HepG2 (cell line): Measurements from ENCODE around the gene STX10. TPM values are rescaled to one million over a fixed set of nuclear protein-coding genes. Genes with fewer than 3 reads are reported as not detected.

Source experiments
- ATAC-seq: fragments of 200-7000 bp; cut with Tn5 transposase; 3 replicates; pipeline ENCODE4 v1.9.1; 2020; ENCODE audit warnings: mild to moderate bottlenecking, moderate library complexity
- BruUV-seq: library from RNA; stranded (reverse); fragments of 400-500 nt; replicated peaks from 2 replicates; lab custom pipeline; 2021; lab: Mats Ljungman, UMichigan
- CTCF ChIA-PET: fragments of 300-600 bp; formaldehyde crosslinking; extraction: SDS; loops from one replicate; lab custom pipeline; 2021; ENCODE audit warnings: low total read pairs, inconsistent platforms, low intra/inter-chr PET ratio; lab: Yijun Ruan, JAX
- POLR2A ChIA-PET: fragments of 350-600 bp; sonication (Branson Sonifier 250); formaldehyde crosslinking; loops from one replicate; lab custom pipeline; 2020; ENCODE audit warnings: antibody characterized with exemption, inconsistent platforms; lab: Yijun Ruan, JAX
- DNase-seq: peaks from one replicate; pipeline ENCODE4 v3.0.0-alpha.2; 2015; ENCODE audit warnings: low spot score
- FAIRE-seq: peaks from 3 replicates; lab custom pipeline; 2011; peaks lifted over from hg19 to GRCh38; lab: Jason Lieb, UNC
- H2AFZ ChIP-seq: one replicate; pipeline ENCODE4 v1.6.1; 2011; ENCODE audit warnings: low read length, inconsistent platforms
- H3K27ac ChIP-seq: fragments of 300-600 bp; 3 replicates; pipeline ENCODE4 v1.8.0; 2011; ENCODE audit warnings: mixed run types, mild to moderate bottlenecking, mixed read lengths, low read length, inconsistent platforms; ENCODE audit not compliant: insufficient read depth; ENCODE audit errors: extremely low read length
- H3K27me3 ChIP-seq, 2 experiments: fragments of 200-600 bp in 1 of 2; 2 replicates in 1 of 2; 3 replicates in 1 of 2; pipeline versions ENCODE4 v1.6.0 to v1.8.0; 2011; ENCODE audit warnings: low read length in 2 of 2, mild to moderate bottlenecking in 2 of 2, moderate library complexity in 2 of 2, inconsistent platforms in 1 of 2; ENCODE audit not compliant: insufficient read depth in 2 of 2, control insufficient read depth in 1 of 2
- H3K36me3 ChIP-seq, 2 experiments: fragments of 200-600 bp in 1 of 2; replicated peaks in 1 of 2; 2 replicates in 1 of 2; 3 replicates in 1 of 2; pipeline versions ENCODE4 v1.5.1 to v1.8.0; 2011; ENCODE audit warnings: low read length in 2 of 2, inconsistent platforms in 1 of 2; ENCODE audit not compliant: insufficient read depth in 2 of 2, control insufficient read depth in 1 of 2
- H3K4me1 ChIP-seq: 2 replicates; pipeline ENCODE4 v1.5.1; 2012; ENCODE audit warnings: low read length, inconsistent platforms; ENCODE audit not compliant: insufficient read depth
- H3K4me2 ChIP-seq: 2 replicates; pipeline ENCODE4 v1.6.0; 2011; ENCODE audit warnings: low read depth, low read length, inconsistent platforms
- H3K4me3 ChIP-seq, 3 experiments: fragments of 200-600 bp in 1 of 3; sonication (generic), shearing (Covaris generic) in 1 of 3; replicated peaks in 1 of 3; 2 replicates each; pipeline ENCODE4 v1.5.1; 2011 to 2016; ENCODE audit warnings: low read length in 3 of 3, inconsistent platforms in 2 of 3, low read depth in 2 of 3, mild to moderate bottlenecking in 2 of 3, control low read depth in 1 of 3, mixed read lengths in 1 of 3; ENCODE audit not compliant: insufficient read depth in 1 of 3
- H3K79me2 ChIP-seq: one replicate; pipeline ENCODE4 v1.6.1; 2011; ENCODE audit warnings: low read length, inconsistent platforms; ENCODE audit not compliant: insufficient read depth
- H3K9ac ChIP-seq: 2 replicates; pipeline ENCODE4 v1.6.0; 2011; ENCODE audit warnings: mild to moderate bottlenecking, low read depth, low read length, inconsistent platforms; ENCODE audit not compliant: insufficient read depth
- H3K9me3 ChIP-seq: 2 replicates; pipeline ENCODE4 v1.5.1; 2012; ENCODE audit warnings: mild to moderate bottlenecking, low read length
- H4K20me1 ChIP-seq: 2 replicates; pipeline ENCODE4 v1.6.0; 2011; ENCODE audit warnings: inconsistent platforms, mild to moderate bottlenecking, low read length, moderate library complexity; ENCODE audit not compliant: insufficient read depth
- CHD4 ChIP-seq: fragments of 200-600 bp; sonication (generic); IDR thresholded peaks from 2 replicates; pipeline ENCODE4 v1.7.0; 2017; ENCODE audit warnings: mild to moderate bottlenecking, low read length, borderline replicate concordance
- HDAC1 ChIP-seq: sonication (generic); formaldehyde crosslinking; IDR thresholded peaks from 2 replicates; pipeline ENCODE4 v1.5.1; 2020; ENCODE audit warnings: mild to moderate bottlenecking, missing genetic modification reagents
- MAFF ChIP-seq: IDR thresholded peaks from 2 replicates; pipeline ENCODE4 v1.6.1; 2011; ENCODE audit warnings: low read depth, low read length, improper control_type of control experiment
- SUZ12 ChIP-seq: fragments of 150-350 bp; IDR thresholded peaks from 2 replicates; pipeline ENCODE4 v1.6.1; 2014; ENCODE audit warnings: low read depth, low read length
- ZBTB14 ChIP-seq: sonication (generic); formaldehyde crosslinking; IDR thresholded peaks from 2 replicates; pipeline ENCODE4 v1.4.0; 2020; ENCODE audit warnings: missing genetic modification reagents
- ZNF343 ChIP-seq: sonication (generic); formaldehyde crosslinking; IDR thresholded peaks from 2 replicates; pipeline ENCODE4 v1.4.0; 2020; ENCODE audit warnings: mild to moderate bottlenecking, missing genetic modification reagents
- ZNF407 ChIP-seq: sonication (generic); formaldehyde crosslinking; IDR thresholded peaks from one replicate; pipeline ENCODE4 v1.5.1; 2020; ENCODE audit warnings: mild to moderate bottlenecking, missing genetic modification reagents; ENCODE audit errors: not compliant biosample characterization
- ZNF841 ChIP-seq: sonication (generic); formaldehyde crosslinking; IDR thresholded peaks from 2 replicates; pipeline ENCODE4 v1.8.1; 2023; ENCODE audit warnings: missing genetic modification reagents, borderline replicate concordance
- WGBS: methylation state at CpG from one replicate; pipeline ENCODE4 v1.1.6; 2017; ENCODE audit warnings: low lambda C conversion rate; 5-methylcytosine and 5-hydroxymethylcytosine counted together
- in situ Hi-C: cut with HindIII; loops from 2 replicates; pipeline ENCODE4 v1.10.0; 2017; ENCODE audit warnings: low pct_unique_long_range_greater_than_20kb; ENCODE audit not compliant: extremely low pct_ligation_motif_present
- intact Hi-C: fragments of 100-400 bp; cut with micrococcal nuclease; formaldehyde crosslinking; loops from one replicate; pipeline ENCODE4 v1.10.0; 2022; ENCODE audit not compliant: unreplicated experiment
- polyA plus RNA-seq, 8 experiments: library from polyadenylated mRNA; depleted of rRNA in 3 of 8; stranded (reverse) in 7 of 8; unstranded in 1 of 8; fragments of >200 nt; fragmentation: Illumina TruSeq in 4 of 8; extraction: Trizol in 4 of 8; gene quantifications; 2 replicates each; pipeline versions ENCODE4 v1.2.1 to v1.2.3, GENCODE V29; 2011 to 2016; ENCODE audit warnings: low read depth in 4 of 8, missing spikeins in 1 of 8, mixed read lengths in 1 of 8; ENCODE audit not compliant: insufficient read depth in 1 of 8
- total RNA-seq, 5 experiments: library from RNA; depleted of rRNA; stranded (reverse); fragments of >200 nt; fragmentation: Illumina TruSeq; extraction: Trizol; gene quantifications; 2 replicates each; pipeline ENCODE4 v1.2.3, GENCODE V29; 2016; ENCODE audit warnings: low read depth in 1 of 5

The STX10 gene
- total and polyA plus RNA-seq, 2 of the 13 experiments (the other 11 are each of a cell fraction or from before 2014, with no cell fraction given) = 47.9 to 66.4 TPM

GRCh38 chr19:13129384-13129783 lies 20.8 kb downstream of the STX10 start:
- no TSS peak for BruUV-seq
- in situ Hi-C loops = no loop called here
- peaks cover 3 to 30% of the 10 kb centered on the region in 2 experiments; a peak in 4 of 5 replicates for H3K36me3 ChIP-seq

GRCh38 chr19:13128583-13128982 lies 21.6 kb downstream of the STX10 start:
- ATAC-seq (peak; percentile 96), FAIRE-seq (peak; percentile 94), DNase-seq (peak; percentile 93)
- H3K4me2 ChIP-seq = peak overlapping the region; percentile 69
- H3K36me3 ChIP-seq = peaks cover 4 to 29% of the 10 kb centered on the region in 2 experiments; a peak in 4 of 5 replicates
- ChIA-PET CTCF (no interaction called here), POLR2A (interaction anchor here (1.2 to 2.7 kb wide), 8 partner anchors 9 to 182 kb away, joined by 3 to 13 read pairs (median 8); partner anchors contain the start of genes IER2, NACC1, RAD23A and STX10)
- peaks cover 38% of the 10 kb centered on the region for H3K4me1 ChIP-seq
- peaks cover 65% of the 10 kb centered on the region for H3K79me2 ChIP-seq
- no peak overlapping the region for H2AFZ ChIP-seq
- peak overlapping the region; percentile 77 for H3K9ac ChIP-seq
- BruUV-seq = no TSS peak
- no CpG with 5 or more reads among the region's 1 CpG for WGBS
- intact Hi-C loops (no loop called here), in situ Hi-C loops (no loop called here)
- H3K9me3 ChIP-seq = no peaks in the 10 kb centered on the region
- peak overlapping the region in 1 of 3 experiments; percentile 13; a peak in 2 of 6 replicates for H3K4me3 ChIP-seq
- H4K20me1 ChIP-seq = peaks cover 4% of the 10 kb centered on the region
- no peaks in the 10 kb centered on the region for H3K27me3 ChIP-seq
- peak overlapping the region; percentile 96 for H3K27ac ChIP-seq
- TF ChIP-seq SUZ12 = no peak
- no peak for TF ChIP-seq CHD4
- TF ChIP-seq ZNF407 (CRISPR knock-in tag) = no peak
- TF ChIP-seq ZBTB14 (CRISPR knock-in tag) = no peak

More at GRCh38 chr19:13129384-13129783, 20.8 kb downstream of the STX10 start:
- intact Hi-C loops = no loop called here
- Histone ChIP-seq H4K20me1 (peaks cover 4% of the 10 kb centered on the region), H3K4me1 (peaks cover 38% of the 10 kb centered on the region), H3K9ac (peak overlapping the region; percentile 77), H3K79me2 (peaks cover 64% of the 10 kb centered on the region), H2AFZ (no peak overlapping the region), H3K4me3 (no peak overlapping the region; a peak in 1 of 6 replicates), H3K9me3 (no peaks in the 10 kb centered on the region), H3K27me3 (no peaks in the 10 kb centered on the region), H3K4me2 (peak overlapping the region; percentile 69), H3K27ac (peak overlapping the region; percentile 96)
- ATAC-seq = no peak
- ChIA-PET CTCF (no interaction called here), POLR2A (interaction anchor here (1.3 to 2.7 kb wide), 6 partner anchors 9 to 34 kb away, joined by 5 to 13 read pairs (median 9); partner anchors contain the start of genes IER2, NACC1 and STX10)
- no peak for FAIRE-seq
- TF ChIP-seq ZNF841 = no peak
- no peak for TF ChIP-seq HDAC1
- TF ChIP-seq ZNF343 (CRISPR knock-in tag) = no peak
- TF ChIP-seq MAFF = no peak
- DNase-seq = no peak
- WGBS = 94% methylated on average over 9 of the region's 9 CpGs
